Measurements from ENCODE around the gene UBE2J1.

- TF ChIP-seq POLR2AphosphoS5 (IDR thresholded peaks at IDR 0.05; ENCODE audit: low read depth, low read length) = no peak
- no peak for TF ChIP-seq RAD21 (IDR thresholded peaks at IDR 0.05; ENCODE audit: low read depth)
- TF ChIP-seq CTCF (IDR thresholded peaks at IDR 0.05 in 2 of 3, conservative IDR thresholded peaks at IDR 0.05 in 1 of 3; ENCODE audit: borderline replicate concordance in 1 of 3, insufficient read depth in 1 of 3, low read depth in 2 of 3, low read length in 2 of 3) = no peak
- TF ChIP-seq MAX (IDR thresholded peaks at IDR 0.05) = no peak
- no peak for TF ChIP-seq REST (IDR thresholded peaks at IDR 0.05; ENCODE audit: low read depth)
- no peak for TF ChIP-seq EZH2 (IDR thresholded peaks at IDR 0.05)
- TF ChIP-seq SRF (IDR thresholded peaks at IDR 0.05; ENCODE audit: low read depth) = no peak
- no peak for TF ChIP-seq YY1 (IDR thresholded peaks at IDR 0.05; ENCODE audit: extremely low read depth, insufficient replicate concordance, low read depth, low read length)
- no peak for TF ChIP-seq ATF3 (IDR thresholded peaks at IDR 0.05)
- TF ChIP-seq ZFX (IDR thresholded peaks at IDR 0.05) = no peak
- TF ChIP-seq ZNF274 (IDR thresholded peaks at IDR 0.05; ENCODE audit: low read depth, low read length) = no peak
- no peak for TF ChIP-seq ELF1 (IDR thresholded peaks at IDR 0.05; ENCODE audit: borderline replicate concordance, low read depth)
Observed at GRCh38 chr6:89360415-89360999, 8.0 kb upstream of the UBE2J1 start.
